Measurements from ENCODE around the gene LAMA2. TPM values are rescaled to one million over a fixed set of nuclear protein-coding genes. Genes with fewer than 3 reads are reported as not detected.

Gene LAMA2
- total and polyA plus RNA-seq, 2 donors (not counting 3 experiments of a cell fraction or from before 2014, with no cell fraction given), result 0.51 to 0.75 TPM

DNA sequence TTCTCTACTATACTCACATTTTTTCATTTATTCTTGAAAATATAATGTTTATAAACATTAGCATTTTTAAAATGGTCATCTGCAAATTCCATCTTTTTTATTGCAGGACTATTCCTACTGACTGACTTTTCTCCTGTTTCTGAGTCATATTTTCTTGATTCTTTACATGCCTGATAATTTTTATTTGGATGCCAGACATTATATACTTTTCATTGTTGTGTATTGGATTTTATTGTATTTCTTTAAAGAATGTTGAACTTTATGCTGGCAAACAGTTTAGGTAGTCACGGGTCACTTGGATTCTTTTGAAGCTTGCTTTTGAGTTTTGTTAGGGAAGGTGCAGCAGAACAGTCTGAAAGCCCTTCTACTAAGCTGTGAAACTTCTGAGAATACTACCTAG, 423.9 kb downstream of the LAMA2 start:
- H3K4me2 ChIP-seq (ENCODE audit: insufficient read depth, low read length), result no peak overlapping the region
- H4K20me1 ChIP-seq (replicated peaks; ENCODE audit: control insufficient read depth, extremely low read depth, insufficient read depth, low read length), result no peaks in the 10 kb centered on the region
- no peaks in the 10 kb centered on the region for H3K9me1 ChIP-seq (replicated peaks; ENCODE audit: control insufficient read depth, extremely low read depth, insufficient read depth, low read length)
- POLR2A ChIA-PET, result no interaction called here
- H3K36me3 ChIP-seq (ENCODE audit: control insufficient read depth in 2 of 2, extremely low read depth in 1 of 2, insufficient read depth in 2 of 2, low read length in 2 of 2), result no peaks in the 10 kb centered on the region
- H3K9ac ChIP-seq (replicated peaks; ENCODE audit: extremely low read depth, insufficient read depth, low read length), result no peak overlapping the region
- H2AFZ ChIP-seq (ENCODE audit: low read depth, low read length), result no peak overlapping the region
- dilution Hi-C loops (cut with MboI; ENCODE audit: extremely low pct_ligation_motif_present, low sequenced_read_pairs), result no loop called here
- H3K79me2 ChIP-seq (ENCODE audit: control insufficient read depth, insufficient read depth, low read length), result no peaks in the 10 kb centered on the region
- DNase-seq (ENCODE audit: low read depth, low spot score) (no peak), FAIRE-seq (no peak)
- no peak overlapping the region for H3K27ac ChIP-seq (ENCODE audit: insufficient read depth, low read depth, low read length)
- no peaks in the 10 kb centered on the region for H3K4me1 ChIP-seq (ENCODE audit: control insufficient read depth, extremely low read depth, insufficient read depth, low read length)
- no peak for TF ChIP-seq MYC (IDR thresholded peaks at IDR 0.05; ENCODE audit: low read depth, low read length)
- TF ChIP-seq, protein P1, sequence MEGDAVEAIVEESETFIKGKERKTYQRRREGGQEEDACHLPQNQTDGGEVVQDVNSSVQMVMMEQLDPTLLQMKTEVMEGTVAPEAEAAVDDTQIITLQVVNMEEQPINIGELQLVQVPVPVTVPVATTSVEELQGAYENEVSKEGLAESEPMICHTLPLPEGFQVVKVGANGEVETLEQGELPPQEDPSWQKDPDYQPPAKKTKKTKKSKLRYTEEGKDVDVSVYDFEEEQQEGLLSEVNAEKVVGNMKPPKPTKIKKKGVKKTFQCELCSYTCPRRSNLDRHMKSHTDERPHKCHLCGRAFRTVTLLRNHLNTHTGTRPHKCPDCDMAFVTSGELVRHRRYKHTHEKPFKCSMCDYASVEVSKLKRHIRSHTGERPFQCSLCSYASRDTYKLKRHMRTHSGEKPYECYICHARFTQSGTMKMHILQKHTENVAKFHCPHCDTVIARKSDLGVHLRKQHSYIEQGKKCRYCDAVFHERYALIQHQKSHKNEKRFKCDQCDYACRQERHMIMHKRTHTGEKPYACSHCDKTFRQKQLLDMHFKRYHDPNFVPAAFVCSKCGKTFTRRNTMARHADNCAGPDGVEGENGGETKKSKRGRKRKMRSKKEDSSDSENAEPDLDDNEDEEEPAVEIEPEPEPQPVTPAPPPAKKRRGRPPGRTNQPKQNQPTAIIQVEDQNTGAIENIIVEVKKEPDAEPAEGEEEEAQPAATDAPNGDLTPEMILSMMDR (IDR thresholded peaks at IDR 0.05; ENCODE audit: extremely low read depth in 1 of 2, insufficient read depth in 1 of 2, low read depth in 1 of 2, low read length in 2 of 2), result no peak
- TF ChIP-seq FOS (IDR thresholded peaks at IDR 0.05; ENCODE audit: borderline replicate concordance, insufficient read depth, low read length), result no peak
- no peak for TF ChIP-seq POLR2A (IDR thresholded peaks at IDR 0.05; ENCODE audit: low read depth, low read length)
- no peak for TF ChIP-seq EZH2 (IDR thresholded peaks at IDR 0.05; ENCODE audit: borderline replicate concordance, low read depth, low read length, severe bottlenecking)
- no peak for TF ChIP-seq MAX (IDR thresholded peaks at IDR 0.05; ENCODE audit: insufficient read depth, insufficient read length)
- no peak for TF ChIP-seq POLR2AphosphoS5 (IDR thresholded peaks at IDR 0.05; ENCODE audit: insufficient read depth, low read depth, low read length)
- no peak for TF ChIP-seq GATA2 (IDR thresholded peaks at IDR 0.05; ENCODE audit: insufficient read depth, insufficient read length, low read depth, low read length)
- TF ChIP-seq JUN (IDR thresholded peaks at IDR 0.05; ENCODE audit: borderline replicate concordance, insufficient read depth, insufficient read length, low read depth), result no peak
- CTCF ChIA-PET, result no interaction called here
- no peaks in the 10 kb centered on the region for H3K9me3 ChIP-seq (replicated peaks; ENCODE audit: control insufficient read depth, insufficient read depth, low read length)
- H3K4me3 ChIP-seq (replicated peaks in 1 of 3; ENCODE audit: insufficient read depth in 1 of 3, low read depth in 1 of 3, low read length in 3 of 3), result no peak overlapping the region
- peaks cover 2 to 19% of the 10 kb centered on the region in 2 experiments for H3K27me3 ChIP-seq (ENCODE audit: control insufficient read depth in 2 of 2, insufficient read depth in 2 of 2, low read length in 2 of 2)
- BruUV-seq (replicated peaks), result no TSS peak
- intact Hi-C loops (cut with micrococcal nuclease), result no loop called here

All from endothelial cell of umbilical vein (primary cell).